Suprapubic skin (tissue), 4 donors: ENCODE measurements around the gene DENND6B. TPM values are rescaled to one million over a fixed set of nuclear protein-coding genes. Genes with fewer than 3 reads are reported as not detected.

Experiments
- DNase-seq, 2 donors: peaks; one replicate each; pipeline ENCODE4 v3.0.0-alpha.2; 2019; ENCODE audit warnings: low spot score in 2 of 2
- H3K27ac ChIP-seq: fragments of 200-600 bp; sonication (generic); one replicate; pipeline ENCODE4 v1.5.1; 2019
- H3K27me3 ChIP-seq: fragments of 200-600 bp; sonication (generic); one replicate; pipeline ENCODE4 v1.5.1; 2019
- H3K36me3 ChIP-seq: fragments of 200-600 bp; sonication (generic); one replicate; pipeline ENCODE4 v1.5.1; 2019
- H3K4me1 ChIP-seq: fragments of 200-600 bp; sonication (generic); one replicate; pipeline ENCODE4 v1.5.1; 2019
- H3K4me3 ChIP-seq: fragments of 200-600 bp; sonication (generic); one replicate; pipeline ENCODE4 v1.5.1; 2019; ENCODE audit warnings: mild to moderate bottlenecking
- H3K9me3 ChIP-seq: fragments of 200-600 bp; sonication (generic); one replicate; pipeline ENCODE4 v1.5.1; 2019
- EP300 ChIP-seq: sonication (generic); formaldehyde crosslinking; IDR thresholded peaks from one replicate; pipeline ENCODE4 v1.6.1; 2017; ENCODE audit warnings: antibody characterized with exemption
- POLR2A ChIP-seq, 2 donors: fragments of 450-650 bp; IDR thresholded peaks; one replicate each; pipeline ENCODE4 v1.6.1; 2017; ENCODE audit warnings: antibody characterized with exemption in 2 of 2, mild to moderate bottlenecking in 2 of 2, moderate library complexity in 2 of 2
- POLR2AphosphoS5 ChIP-seq, 3 donors: sonication (generic); formaldehyde crosslinking; IDR thresholded peaks; one replicate each; pipeline ENCODE4 v1.6.1; 2017; ENCODE audit warnings: antibody characterized with exemption in 3 of 3
- WGBS: methylation state at CpG from one replicate; pipeline ENCODE4 v1.1.5; 2018; 5-methylcytosine and 5-hydroxymethylcytosine counted together
- total RNA-seq, 4 donors: library from RNA; depleted of rRNA; stranded (reverse); fragments of >200 nt; gene quantifications; one replicate each; pipeline ENCODE4 v1.1.0, GENCODE V29; 2016
- TF ChIP-seq, protein P1 (sequence below), 2 donors: fragments of 200-600 bp in 1 of 2; fragments of 450-650 bp in 1 of 2; sonication (generic) in 1 of 2; IDR thresholded peaks; one replicate each; pipeline ENCODE4 v1.5.1; 2016 to 2019; ENCODE audit warnings: antibody characterized with exemption in 2 of 2, mild to moderate bottlenecking in 1 of 2, moderate library complexity in 1 of 2

The DENND6B gene
- total RNA-seq, 4 donors from 2014 or later = 3.3 to 5.4 (median 3.4) TPM

DNA sequence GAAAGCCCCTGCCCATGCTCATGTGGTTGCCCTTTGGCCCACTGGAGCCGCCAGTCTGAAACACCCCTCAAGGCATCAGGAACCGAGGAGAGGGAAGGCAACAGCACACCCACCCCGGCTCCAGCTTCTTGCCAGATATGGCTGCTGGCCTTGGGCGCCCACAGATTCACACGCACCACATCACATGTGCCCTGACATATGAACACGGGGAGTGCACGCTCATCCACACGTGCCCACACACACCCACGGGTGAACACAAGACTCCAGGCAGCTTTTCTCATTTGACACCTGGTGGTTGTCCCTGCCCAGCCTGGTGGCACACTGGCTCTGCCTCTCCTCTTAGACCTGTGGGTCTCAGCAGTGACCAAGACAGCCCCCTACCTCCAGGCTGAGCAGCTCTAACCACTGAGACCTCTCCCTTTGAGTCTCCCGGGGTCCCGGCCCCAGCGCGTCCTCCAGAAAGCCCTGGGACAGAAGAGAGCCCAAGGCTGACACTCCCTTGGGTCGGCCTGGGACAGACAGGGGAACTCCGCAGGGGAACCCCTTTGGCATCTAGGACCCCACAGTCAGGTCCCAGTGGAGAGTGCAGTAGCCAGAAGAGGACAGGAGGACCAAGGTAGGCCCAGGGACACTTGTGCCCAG is 62.6 kb downstream of the DENND6B start:
- no peak overlapping the region for H3K27ac ChIP-seq
- no peaks in the 10 kb centered on the region for H3K9me3 ChIP-seq
- 89% methylated on average over 12 of the region's 15 CpGs for WGBS
- H3K27me3 ChIP-seq = peaks cover 52% of the 10 kb centered on the region
- TF ChIP-seq POLR2A (IDR thresholded peaks at IDR 0.05) (no peak), POLR2AphosphoS5 (IDR thresholded peaks at IDR 0.05) (no peak), EP300 (no peak)
- TF ChIP-seq, protein P1, sequence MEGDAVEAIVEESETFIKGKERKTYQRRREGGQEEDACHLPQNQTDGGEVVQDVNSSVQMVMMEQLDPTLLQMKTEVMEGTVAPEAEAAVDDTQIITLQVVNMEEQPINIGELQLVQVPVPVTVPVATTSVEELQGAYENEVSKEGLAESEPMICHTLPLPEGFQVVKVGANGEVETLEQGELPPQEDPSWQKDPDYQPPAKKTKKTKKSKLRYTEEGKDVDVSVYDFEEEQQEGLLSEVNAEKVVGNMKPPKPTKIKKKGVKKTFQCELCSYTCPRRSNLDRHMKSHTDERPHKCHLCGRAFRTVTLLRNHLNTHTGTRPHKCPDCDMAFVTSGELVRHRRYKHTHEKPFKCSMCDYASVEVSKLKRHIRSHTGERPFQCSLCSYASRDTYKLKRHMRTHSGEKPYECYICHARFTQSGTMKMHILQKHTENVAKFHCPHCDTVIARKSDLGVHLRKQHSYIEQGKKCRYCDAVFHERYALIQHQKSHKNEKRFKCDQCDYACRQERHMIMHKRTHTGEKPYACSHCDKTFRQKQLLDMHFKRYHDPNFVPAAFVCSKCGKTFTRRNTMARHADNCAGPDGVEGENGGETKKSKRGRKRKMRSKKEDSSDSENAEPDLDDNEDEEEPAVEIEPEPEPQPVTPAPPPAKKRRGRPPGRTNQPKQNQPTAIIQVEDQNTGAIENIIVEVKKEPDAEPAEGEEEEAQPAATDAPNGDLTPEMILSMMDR (IDR thresholded peaks at IDR 0.05) = no peak
- no peak for DNase-seq
- no peak overlapping the region for H3K4me3 ChIP-seq
- peaks cover 49% of the 10 kb centered on the region for H3K4me1 ChIP-seq
- no peaks in the 10 kb centered on the region for H3K36me3 ChIP-seq

DNA sequence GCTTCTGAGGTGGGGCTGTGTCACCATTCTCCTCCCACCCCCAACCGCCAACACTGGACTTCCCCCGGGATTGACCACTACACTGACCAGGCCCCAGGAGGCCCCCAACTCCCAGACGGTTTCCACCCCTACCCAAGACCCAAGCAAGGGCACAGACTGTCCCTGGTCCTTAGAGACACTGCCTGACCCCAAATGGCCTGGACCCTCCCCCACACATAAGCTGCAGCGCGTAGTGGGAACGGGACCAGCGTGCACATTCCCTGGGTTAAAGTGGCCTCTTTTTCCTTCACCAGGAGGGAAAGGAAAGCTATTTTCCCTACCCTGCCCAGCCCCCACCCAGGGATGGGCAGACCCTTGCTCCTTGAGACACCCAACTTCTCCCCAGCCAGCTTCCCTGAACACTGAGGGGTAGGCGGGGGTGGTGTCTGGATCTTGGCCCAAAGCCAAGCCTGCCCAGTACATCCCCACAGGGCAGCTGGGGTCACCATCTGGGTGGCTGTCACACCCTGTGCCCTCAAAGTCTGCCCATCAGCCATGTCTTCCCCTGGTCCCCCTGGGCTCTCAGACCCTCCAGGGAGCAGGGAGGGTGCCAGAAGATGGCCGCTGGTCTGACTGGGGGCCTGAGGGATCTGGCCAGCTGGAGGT is 63.7 kb downstream of the DENND6B start:
- Histone ChIP-seq H3K27me3 (peaks cover 61% of the 10 kb centered on the region), H3K36me3 (no peaks in the 10 kb centered on the region), H3K4me1 (peaks cover 38% of the 10 kb centered on the region), H3K9me3 (no peaks in the 10 kb centered on the region), H3K4me3 (no peak overlapping the region), H3K27ac (no peak overlapping the region)
- DNase-seq = no peak
- TF ChIP-seq POLR2A (IDR thresholded peaks at IDR 0.05) (no peak), EP300 (no peak), POLR2AphosphoS5 (IDR thresholded peaks at IDR 0.05) (no peak)
- TF ChIP-seq, protein P1 (IDR thresholded peaks at IDR 0.05) = no peak
- 69% methylated on average over 8 of the region's 9 CpGs for WGBS

DNA sequence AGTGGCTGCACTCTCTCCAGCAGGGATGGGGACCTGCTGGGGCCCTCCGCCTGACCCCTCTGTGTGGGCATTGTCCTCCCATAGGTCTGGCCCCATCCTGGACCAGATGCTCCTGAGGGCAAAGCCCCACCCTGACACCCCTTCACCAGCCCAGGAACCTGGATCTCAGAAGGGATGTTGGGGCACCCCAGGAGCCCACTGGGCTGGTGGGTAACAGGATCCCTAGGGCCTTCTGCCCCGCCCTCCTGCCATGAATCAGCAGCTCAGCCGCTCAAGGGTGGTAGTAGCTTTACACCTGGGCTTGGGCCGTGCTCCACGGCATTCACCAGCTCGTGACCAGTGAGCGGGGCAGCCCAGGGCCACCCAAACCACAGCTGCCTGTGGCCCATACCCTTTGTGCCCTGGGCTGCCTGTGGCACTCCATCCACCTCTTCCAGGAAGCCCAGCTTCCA is 64.3 kb downstream of the DENND6B start:
- no CpG with 5 or more reads among the region's 7 CpGs for WGBS
- no peak for TF ChIP-seq EP300
- no peak for TF ChIP-seq POLR2A (IDR thresholded peaks at IDR 0.05)
- TF ChIP-seq POLR2AphosphoS5 (IDR thresholded peaks at IDR 0.05) = no peak
- TF ChIP-seq, protein P1 (IDR thresholded peaks at IDR 0.05) = no peak
- H3K9me3 ChIP-seq = no peaks in the 10 kb centered on the region
- H3K36me3 ChIP-seq = no peaks in the 10 kb centered on the region
- peaks cover 66% of the 10 kb centered on the region for H3K27me3 ChIP-seq
- no peak overlapping the region for H3K4me3 ChIP-seq
- peaks cover 32% of the 10 kb centered on the region for H3K4me1 ChIP-seq
- H3K27ac ChIP-seq = no peak overlapping the region
- DNase-seq = no peak

DNA sequence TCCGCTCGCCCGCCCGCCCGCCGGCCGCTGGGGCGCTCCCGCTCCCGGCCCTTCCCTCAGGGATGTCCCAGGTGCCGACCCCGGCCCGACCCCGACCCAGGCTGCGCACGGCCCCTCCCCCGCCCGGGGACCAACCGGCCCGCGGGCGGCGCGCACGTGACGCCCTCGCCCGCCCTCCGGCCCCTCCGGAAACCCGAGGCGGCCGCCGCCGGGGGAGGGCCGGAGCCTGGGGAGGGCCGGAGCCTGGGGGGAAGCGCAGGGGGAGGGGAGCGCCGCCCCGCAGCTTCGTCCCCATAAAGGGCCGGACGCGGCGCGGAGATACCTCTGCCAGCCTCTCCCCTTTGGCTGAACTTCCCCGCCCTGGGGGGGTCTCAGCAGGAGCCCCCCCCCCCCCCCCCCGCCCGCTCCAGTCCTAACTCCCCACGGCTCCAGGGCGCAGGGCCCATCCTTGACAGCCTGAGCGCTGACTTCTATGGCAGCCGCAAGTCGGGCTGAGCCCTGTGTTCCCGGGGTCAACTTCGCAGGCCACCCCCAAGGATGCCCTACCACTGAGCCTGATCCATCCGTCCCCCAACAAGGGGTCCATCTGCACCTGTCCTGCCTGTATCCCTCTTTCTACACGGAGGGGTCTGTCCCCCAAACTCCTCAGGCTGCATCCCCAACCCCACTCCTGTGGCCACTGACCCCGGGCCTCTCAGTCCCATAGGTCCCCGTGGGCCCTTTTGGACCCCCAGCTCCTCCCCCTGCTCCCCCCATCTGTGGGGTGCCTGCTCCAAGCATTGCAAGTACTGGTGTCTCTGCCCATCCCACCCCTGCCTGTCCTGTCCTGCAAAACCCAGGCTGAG is 65.0 kb downstream of the DENND6B start, which contains the start of gene MAPK12:
Gene MAPK12 (minus strand): TSS at position 69 of the 845 bp plus-strand sequence. CDS start 174 bp downstream, outside the sequence.
- peaks cover 27% of the 10 kb centered on the region for H3K4me1 ChIP-seq
- peak within 1 kb of the TSS; percentile 51 for H3K4me3 ChIP-seq
- no peak within 1 kb of the TSS for H3K27ac ChIP-seq
- no peak for DNase-seq
- peaks cover 66% of the 10 kb centered on the region for H3K27me3 ChIP-seq
- 37% methylated on average over 4 of the region's 61 CpGs for WGBS
- TF ChIP-seq, protein P1 (IDR thresholded peaks at IDR 0.05) = no peak
- TF ChIP-seq POLR2A (IDR thresholded peaks at IDR 0.05) = no peak
- TF ChIP-seq EP300 = no peak
- no peak for TF ChIP-seq POLR2AphosphoS5 (IDR thresholded peaks at IDR 0.05)
- no peaks in the 10 kb centered on the region for H3K9me3 ChIP-seq
- H3K36me3 ChIP-seq = no peaks in the 10 kb centered on the region
